ENCODE data around the gene ACTL7B. TPM values are rescaled to one million over a fixed set of nuclear protein-coding genes. Genes with fewer than 3 reads are reported as not detected.

Gene ACTL7B
- total and polyA plus RNA-seq, 2 of the 8 experiments (the other 6 are each of a cell fraction or from before 2014, with no cell fraction given) = not detected

- Histone ChIP-seq H3K4me2 (ENCODE audit: insufficient read depth in 1 of 2, low read depth in 2 of 2, low read length in 2 of 2) (no peak overlapping the region), H3K79me2 (ENCODE audit: control insufficient read depth in 1 of 2, insufficient read depth in 2 of 2, low read length in 2 of 2) (no peaks in the 10 kb centered on the region), H3K27me3 (replicated peaks in 1 of 4; ENCODE audit: control insufficient read depth in 3 of 4, extremely low read depth in 1 of 4, insufficient read depth in 3 of 4, low read length in 3 of 4) (no peaks in the 10 kb centered on the region), H3K27ac (ENCODE audit: low read depth, low read length) (no peak overlapping the region), H3K4me1 (replicated peaks in 1 of 4; ENCODE audit: control insufficient read depth in 3 of 4, insufficient read depth in 4 of 4, low read length in 3 of 4) (no peaks in the 10 kb centered on the region), H2AK5ac (ENCODE audit: low read depth, low read length) (no peak overlapping the region), H3K79me1 (ENCODE audit: low read depth, low read length) (no peaks in the 10 kb centered on the region), H3K18ac (ENCODE audit: extremely low read depth, low read length) (no peak overlapping the region), H2BK120ac (replicated peaks; ENCODE audit: low read depth, low read length) (no peak overlapping the region), H3K4ac (replicated peaks; ENCODE audit: insufficient read length, low read depth, low read length) (no peak overlapping the region), H3K14ac (ENCODE audit: insufficient read length) (no peak overlapping the region), H2BK15ac (ENCODE audit: low read length) (no peak overlapping the region), H3K4me3 (ENCODE audit: extremely low read depth in 1 of 4, insufficient read depth in 2 of 4, low read depth in 3 of 4, low read length in 4 of 4) (no peak overlapping the region), H4K20me1 (replicated peaks in 1 of 2; ENCODE audit: control insufficient read depth in 1 of 2, insufficient read depth in 2 of 2, low read length in 2 of 2) (peaks cover 0 to 1% of the 10 kb centered on the region in 2 experiments), H2BK20ac (ENCODE audit: low read length) (no peak overlapping the region), H2BK12ac (ENCODE audit: low read depth, low read length) (no peak overlapping the region), H3K23me2 (ENCODE audit: low read depth, low read length) (no peaks in the 10 kb centered on the region), H2BK5ac (ENCODE audit: low read depth, low read length) (no peak overlapping the region), H3K9me3 (ENCODE audit: insufficient read depth in 2 of 2, low read depth in 1 of 2, low read length in 1 of 2) (no peaks in the 10 kb centered on the region), H3K56ac (replicated peaks; ENCODE audit: insufficient read length, low read depth, low read length) (no peak overlapping the region), H3K36me3 (ENCODE audit: control insufficient read depth in 2 of 4, insufficient read depth in 4 of 4, low read length in 3 of 4) (peaks cover 0 to 17% (median 5%) of the 10 kb centered on the region in 4 experiments; a peak in 3 of 8 replicates), H4K91ac (replicated peaks; ENCODE audit: insufficient read length, low read length) (no peak overlapping the region), H3K23ac (ENCODE audit: insufficient read length) (no peak overlapping the region), H3K9ac (replicated peaks in 1 of 4; ENCODE audit: extremely low read depth in 1 of 4, low read depth in 3 of 4, low read length in 3 of 4) (no peak overlapping the region), H4K5ac (ENCODE audit: insufficient read length, low read depth, low read length) (no peak overlapping the region), H4K8ac (ENCODE audit: extremely low read depth, insufficient read depth, low read length) (no peak overlapping the region), H2AFZ (ENCODE audit: low read length) (no peak overlapping the region)
- WGBS, 2 experiments (ENCODE audit: extremely low coverage in 1 of 2, insufficient coverage in 1 of 2, insufficient read length in 1 of 2, insufficient replicate concordance in 2 of 2, low coverage in 1 of 2, low lambda C conversion rate in 2 of 2, missing lambda C conversion rate in 1 of 2) = 95% methylated on average over 4 of the region's 4 CpGs; no CpG with 5 or more reads in 1 of the 2 experiments
- DNase-seq (ENCODE audit: low read depth in 1 of 2, low spot score in 2 of 2) (no peak), FAIRE-seq (no peak)
- ChIA-PET POLR2A (ENCODE audit: partially characterized antibody) (no interaction called here), CTCF (ENCODE audit: partially characterized antibody) (no interaction called here)
- TF ChIP-seq KDM5A (IDR thresholded peaks at IDR 0.05; ENCODE audit: low read length) = no peak
- TF ChIP-seq TBP (IDR thresholded peaks at IDR 0.05; ENCODE audit: low read depth, low read length) = no peak
- TF ChIP-seq CHD1 (IDR thresholded peaks at IDR 0.05; ENCODE audit: low read depth, low read length) = no peak
- TF ChIP-seq NANOG (IDR thresholded peaks at IDR 0.05; ENCODE audit: insufficient read depth, low read depth, low read length, poor library complexity, severe bottlenecking) = no peak
- TF ChIP-seq RXRA (IDR thresholded peaks at IDR 0.05; ENCODE audit: insufficient read depth, low read depth, low read length) = no peak
- TF ChIP-seq SP4 (IDR thresholded peaks at IDR 0.05; ENCODE audit: low read length) = no peak
- TF ChIP-seq KDM4A (IDR thresholded peaks at IDR 0.05; ENCODE audit: low read depth, low read length, severe bottlenecking) = no peak
- TF ChIP-seq HDAC2 (IDR thresholded peaks at IDR 0.05; ENCODE audit: borderline replicate concordance in 1 of 2, low read depth in 2 of 2, low read length in 2 of 2) = no peak
- TF ChIP-seq SRF (IDR thresholded peaks at IDR 0.05; ENCODE audit: low read depth, low read length) = no peak
- TF ChIP-seq KDM1A (IDR thresholded peaks at IDR 0.05; ENCODE audit: borderline replicate concordance, low read length) = no peak
- TF ChIP-seq HDAC6 (IDR thresholded peaks at IDR 0.05; ENCODE audit: low read depth, low read length) = no peak
- TF ChIP-seq EP300 (IDR thresholded peaks at IDR 0.05; ENCODE audit: borderline replicate concordance in 1 of 2, low read depth in 2 of 2, low read length in 2 of 2) = no peak
- no peak for TF ChIP-seq TAF1 (IDR thresholded peaks at IDR 0.05; ENCODE audit: low read depth, low read length)
- no peak for TF ChIP-seq RFX5 (IDR thresholded peaks at IDR 0.05; ENCODE audit: borderline replicate concordance, low read depth, low read length)
- no peak for TF ChIP-seq SP2 (IDR thresholded peaks at IDR 0.05; ENCODE audit: low read length)
Measured at GRCh38 chr9:108867829-108868228, 12.0 kb upstream of the ACTL7B start.
